Ishikawa (cell line): Measurements from ENCODE around the gene STAT5A.

Experiments
- CEBPB ChIP-seq: IDR thresholded peaks from 2 replicates; pipeline ENCODE4 v1.6.1; 2012
- CREB1 ChIP-seq: IDR thresholded peaks from 2 replicates; pipeline ENCODE4 v1.6.1; 2012; ENCODE audit warnings: low read depth
- FOXM1 ChIP-seq: IDR thresholded peaks from 2 replicates; pipeline ENCODE4 v1.6.1; 2012; ENCODE audit warnings: low read depth, borderline replicate concordance
- NFIC ChIP-seq: IDR thresholded peaks from 2 replicates; pipeline ENCODE4 v1.6.1; 2012
- RAD21 ChIP-seq: IDR thresholded peaks from 2 replicates; pipeline ENCODE4 v1.6.1; 2012; ENCODE audit warnings: low read depth
- YY1 ChIP-seq: IDR thresholded peaks from 2 replicates; pipeline ENCODE4 v1.6.1; 2012; ENCODE audit warnings: low read depth
- ZBTB7A ChIP-seq: IDR thresholded peaks from 2 replicates; pipeline ENCODE4 v1.6.1; 2012; ENCODE audit warnings: low read depth
- TF ChIP-seq, protein P1 (sequence below): IDR thresholded peaks from 2 replicates; pipeline ENCODE4 v1.6.1; 2012
- TF ChIP-seq, protein P2 (sequence below): IDR thresholded peaks from 2 replicates; pipeline ENCODE4 v1.6.1; 2012; ENCODE audit warnings: low read depth, mild to moderate bottlenecking

DNA sequence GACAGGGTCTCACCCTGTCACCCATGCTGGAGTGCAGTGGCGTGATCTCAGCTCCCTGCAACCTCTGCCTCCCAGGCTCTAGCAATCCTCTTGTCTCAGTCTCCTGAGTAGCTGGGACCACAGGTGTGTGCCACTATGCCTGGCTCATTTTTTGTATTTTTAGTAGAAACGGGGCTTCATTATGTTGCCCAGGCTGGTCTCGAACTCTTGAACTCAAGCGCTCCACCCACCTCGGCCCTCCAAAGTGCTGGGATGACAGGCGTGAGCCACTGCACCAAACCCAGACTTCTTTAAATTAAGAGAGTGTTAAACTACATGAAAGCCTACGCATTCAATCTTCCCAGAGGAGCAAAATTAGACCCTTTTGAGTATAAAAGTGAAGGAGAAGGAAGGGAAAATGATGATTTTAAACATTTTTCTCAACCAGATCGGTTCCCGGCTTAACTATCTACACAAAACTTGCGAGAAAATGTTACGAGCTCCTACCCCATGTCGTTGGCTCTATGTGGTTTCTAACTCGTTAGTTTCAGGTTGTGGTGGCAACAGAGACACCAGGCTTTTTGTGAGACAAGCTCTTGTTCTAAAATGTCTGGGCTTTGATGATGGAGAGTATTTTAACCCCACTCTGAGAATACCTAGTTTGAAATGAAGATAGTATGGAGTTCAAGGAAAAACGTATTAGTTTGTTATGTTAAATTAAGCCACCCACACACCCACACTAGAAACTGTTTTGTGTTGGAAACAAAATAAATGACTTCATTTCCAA lies 38.4 kb upstream of the STAT5A start:
- no peak for TF ChIP-seq YY1
- TF ChIP-seq, protein P1, sequence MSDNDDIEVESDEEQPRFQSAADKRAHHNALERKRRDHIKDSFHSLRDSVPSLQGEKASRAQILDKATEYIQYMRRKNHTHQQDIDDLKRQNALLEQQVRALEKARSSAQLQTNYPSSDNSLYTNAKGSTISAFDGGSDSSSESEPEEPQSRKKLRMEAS, result no peak
- TF ChIP-seq NFIC, result no peak
- TF ChIP-seq RAD21, result no peak
- no peak for TF ChIP-seq CREB1
- TF ChIP-seq, protein P2, sequence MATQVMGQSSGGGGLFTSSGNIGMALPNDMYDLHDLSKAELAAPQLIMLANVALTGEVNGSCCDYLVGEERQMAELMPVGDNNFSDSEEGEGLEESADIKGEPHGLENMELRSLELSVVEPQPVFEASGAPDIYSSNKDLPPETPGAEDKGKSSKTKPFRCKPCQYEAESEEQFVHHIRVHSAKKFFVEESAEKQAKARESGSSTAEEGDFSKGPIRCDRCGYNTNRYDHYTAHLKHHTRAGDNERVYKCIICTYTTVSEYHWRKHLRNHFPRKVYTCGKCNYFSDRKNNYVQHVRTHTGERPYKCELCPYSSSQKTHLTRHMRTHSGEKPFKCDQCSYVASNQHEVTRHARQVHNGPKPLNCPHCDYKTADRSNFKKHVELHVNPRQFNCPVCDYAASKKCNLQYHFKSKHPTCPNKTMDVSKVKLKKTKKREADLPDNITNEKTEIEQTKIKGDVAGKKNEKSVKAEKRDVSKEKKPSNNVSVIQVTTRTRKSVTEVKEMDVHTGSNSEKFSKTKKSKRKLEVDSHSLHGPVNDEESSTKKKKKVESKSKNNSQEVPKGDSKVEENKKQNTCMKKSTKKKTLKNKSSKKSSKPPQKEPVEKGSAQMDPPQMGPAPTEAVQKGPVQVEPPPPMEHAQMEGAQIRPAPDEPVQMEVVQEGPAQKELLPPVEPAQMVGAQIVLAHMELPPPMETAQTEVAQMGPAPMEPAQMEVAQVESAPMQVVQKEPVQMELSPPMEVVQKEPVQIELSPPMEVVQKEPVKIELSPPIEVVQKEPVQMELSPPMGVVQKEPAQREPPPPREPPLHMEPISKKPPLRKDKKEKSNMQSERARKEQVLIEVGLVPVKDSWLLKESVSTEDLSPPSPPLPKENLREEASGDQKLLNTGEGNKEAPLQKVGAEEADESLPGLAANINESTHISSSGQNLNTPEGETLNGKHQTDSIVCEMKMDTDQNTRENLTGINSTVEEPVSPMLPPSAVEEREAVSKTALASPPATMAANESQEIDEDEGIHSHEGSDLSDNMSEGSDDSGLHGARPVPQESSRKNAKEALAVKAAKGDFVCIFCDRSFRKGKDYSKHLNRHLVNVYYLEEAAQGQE, result no peak
- TF ChIP-seq ZBTB7A, result no peak
- no peak for TF ChIP-seq CEBPB
- no peak for TF ChIP-seq FOXM1
